Stimulated activated naive CD8-positive, alpha-beta T cell treated with anti-CD3 and anti-CD28 coated beads, Interleukin-15, Interleukin-2, amounts not matched to agents 100 ng/mL and 50 ng/mL, for 24 hours (primary cell): ENCODE data around the gene KRTAP10-6.
"Not testable (repeated sequence)": the region's sequence is repeated elsewhere in the genome, so short reads cannot be mapped to it uniquely, and the experiment has no call there.

ENCODE experiments used
- H3K27ac Mint-ChIP-seq: one replicate; pipeline ENCODE4 v1.8.0; 2021; ENCODE audit warnings: mild to moderate bottlenecking, mixed read lengths
- H3K27me3 Mint-ChIP-seq: one replicate; pipeline ENCODE4 v1.8.0; 2021; ENCODE audit warnings: mixed read lengths
- H3K36me3 Mint-ChIP-seq: one replicate; pipeline ENCODE4 v1.8.0; 2021; ENCODE audit warnings: low read depth, mixed read lengths
- H3K4me1 Mint-ChIP-seq: one replicate; pipeline ENCODE4 v1.8.0; 2021; ENCODE audit warnings: low read depth, mixed read lengths
- H3K4me3 Mint-ChIP-seq: one replicate; pipeline ENCODE4 v1.8.0; 2021; ENCODE audit warnings: mild to moderate bottlenecking, mixed read lengths
- H3K9me3 Mint-ChIP-seq: one replicate; pipeline ENCODE4 v1.8.0; 2021; ENCODE audit warnings: mixed read lengths

KRTAP10-6 gene

DNA sequence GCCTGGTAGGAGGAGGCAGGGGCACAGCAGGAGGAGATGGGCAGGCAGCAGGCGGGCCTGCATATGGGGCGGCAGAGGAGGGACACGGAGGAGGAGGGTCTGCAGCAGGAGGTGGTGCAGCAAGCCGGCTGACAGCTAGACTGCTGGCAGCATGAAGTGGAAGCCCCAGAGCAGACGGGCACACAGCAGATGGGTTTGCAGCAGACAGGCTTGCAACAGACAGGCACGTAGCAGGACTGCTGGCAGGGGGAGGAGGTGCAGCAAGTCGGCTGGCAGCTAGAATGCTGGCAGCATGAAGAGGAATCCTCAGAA lies 12.5 kb downstream of the KRTAP10-6 start:
- Mint-ChIP-seq H3K4me1 (peaks cover 2% of the 10 kb centered on the region), H3K27me3 (peaks cover 3% of the 10 kb centered on the region), H3K27ac (no peak overlapping the region), H3K9me3 (peaks cover 20% of the 10 kb centered on the region), H3K4me3 (no peak overlapping the region), H3K36me3 (peaks cover 12% of the 10 kb centered on the region)

DNA sequence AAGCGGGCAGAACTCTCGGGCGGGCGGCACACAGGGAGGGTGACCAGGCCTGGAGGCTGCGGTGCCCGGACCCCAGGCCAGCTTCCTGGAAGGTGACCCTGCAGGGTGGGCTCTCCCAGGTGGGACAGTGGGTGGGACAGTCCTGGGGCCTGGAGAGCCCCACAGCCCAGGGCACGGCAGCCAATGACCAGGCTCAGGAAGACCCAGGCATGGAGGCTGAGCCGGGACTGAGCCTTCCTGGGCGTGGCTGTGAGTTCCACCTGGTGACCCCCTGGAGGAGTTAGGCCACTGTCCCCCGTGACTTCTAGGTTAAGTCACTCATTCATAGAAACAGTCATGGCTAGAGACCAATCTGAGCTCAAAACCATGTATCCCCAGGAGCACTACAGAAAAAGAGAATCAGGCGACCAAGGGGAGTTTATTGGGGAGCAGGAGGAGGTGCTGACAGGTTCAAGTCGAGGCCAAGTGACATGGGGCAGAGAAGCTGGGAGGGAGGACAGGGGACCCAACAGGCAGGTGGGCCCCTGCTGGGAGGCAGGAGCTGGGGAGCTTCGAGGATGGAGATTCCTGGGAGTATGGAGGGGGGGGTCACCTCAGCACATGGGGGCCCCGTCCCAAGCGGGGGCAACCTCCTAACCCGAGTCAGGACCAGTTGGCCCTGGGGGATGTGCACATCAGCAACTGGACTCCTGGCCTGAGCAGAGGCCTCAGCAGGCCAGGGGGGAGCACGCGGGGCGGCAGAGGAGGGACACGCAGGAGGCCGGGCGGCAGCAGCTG lies 13.1 kb downstream of the KRTAP10-6 start:
- peaks cover 12% of the 10 kb centered on the region for H3K36me3 Mint-ChIP-seq
- peaks cover 20% of the 10 kb centered on the region for H3K9me3 Mint-ChIP-seq
- H3K27ac Mint-ChIP-seq: no peak overlapping the region
- peaks cover 2% of the 10 kb centered on the region for H3K4me1 Mint-ChIP-seq
- peaks cover 3% of the 10 kb centered on the region for H3K27me3 Mint-ChIP-seq
- H3K4me3 Mint-ChIP-seq: no peak overlapping the region

DNA sequence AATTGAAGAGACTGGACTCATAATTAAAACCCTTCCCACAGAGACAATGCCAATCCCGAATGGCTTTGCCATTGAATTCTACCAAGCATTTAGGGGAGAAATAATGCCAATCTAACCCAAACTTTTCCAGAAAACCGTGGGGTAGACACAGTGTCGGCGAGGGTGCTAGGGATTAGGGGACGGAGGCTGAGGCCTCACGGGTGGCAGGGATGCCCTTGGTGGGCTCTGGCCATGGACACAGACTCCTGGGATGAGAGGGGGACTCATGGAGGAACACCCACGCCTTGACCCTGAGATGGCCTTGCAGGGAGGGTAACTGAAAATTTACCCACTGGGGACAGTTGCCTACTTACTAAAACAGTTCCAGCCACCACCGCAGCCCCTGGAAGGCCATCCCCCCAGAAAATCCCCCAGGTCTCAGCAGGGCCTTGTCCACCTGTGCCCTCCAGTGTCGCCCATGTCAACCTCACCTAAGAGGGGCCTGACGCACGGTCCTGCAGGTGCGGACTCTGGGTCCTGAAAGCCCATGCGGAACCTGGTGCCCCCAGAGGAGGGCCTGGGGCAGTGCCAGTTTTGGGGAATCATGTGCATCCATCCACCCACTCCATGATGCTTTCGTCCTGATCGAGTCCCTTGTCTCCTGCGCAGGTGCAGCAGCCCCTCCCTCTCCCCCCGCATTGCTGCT lies 13.8 kb downstream of the KRTAP10-6 start:
- no peak overlapping the region for H3K27ac Mint-ChIP-seq
- H3K4me3 Mint-ChIP-seq: no peak overlapping the region
- H3K27me3 Mint-ChIP-seq: peaks cover 3% of the 10 kb centered on the region
- H3K4me1 Mint-ChIP-seq: peaks cover 2% of the 10 kb centered on the region
- peaks cover 20% of the 10 kb centered on the region for H3K9me3 Mint-ChIP-seq
- H3K36me3 Mint-ChIP-seq: peaks cover 12% of the 10 kb centered on the region

DNA sequence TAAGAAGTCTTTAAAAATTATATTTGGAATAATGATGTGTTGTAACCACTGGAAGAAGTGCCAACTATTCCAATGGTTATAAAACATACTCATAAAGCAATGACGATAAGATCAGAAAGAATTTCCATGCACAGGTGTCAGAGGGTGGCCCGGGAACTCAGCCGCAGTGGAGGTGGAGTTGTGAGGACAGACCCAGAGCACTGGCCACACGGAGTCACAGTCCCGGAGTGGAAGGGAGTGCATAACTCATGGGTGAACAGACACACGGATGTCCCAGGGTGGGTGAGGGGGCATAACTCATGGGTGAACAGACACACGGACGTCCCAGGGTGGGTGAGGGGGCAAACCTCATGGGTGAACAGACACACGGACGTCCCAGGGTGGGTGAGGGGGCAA lies 16.3 kb downstream of the KRTAP10-6 start:
- Mint-ChIP-seq H3K4me3 (no peak overlapping the region), H3K36me3 (peaks cover 6% of the 10 kb centered on the region), H3K4me1 (no peaks in the 10 kb centered on the region), H3K27ac (no peak overlapping the region), H3K27me3 (peaks cover 3% of the 10 kb centered on the region), H3K9me3 (peaks cover 11% of the 10 kb centered on the region)

DNA sequence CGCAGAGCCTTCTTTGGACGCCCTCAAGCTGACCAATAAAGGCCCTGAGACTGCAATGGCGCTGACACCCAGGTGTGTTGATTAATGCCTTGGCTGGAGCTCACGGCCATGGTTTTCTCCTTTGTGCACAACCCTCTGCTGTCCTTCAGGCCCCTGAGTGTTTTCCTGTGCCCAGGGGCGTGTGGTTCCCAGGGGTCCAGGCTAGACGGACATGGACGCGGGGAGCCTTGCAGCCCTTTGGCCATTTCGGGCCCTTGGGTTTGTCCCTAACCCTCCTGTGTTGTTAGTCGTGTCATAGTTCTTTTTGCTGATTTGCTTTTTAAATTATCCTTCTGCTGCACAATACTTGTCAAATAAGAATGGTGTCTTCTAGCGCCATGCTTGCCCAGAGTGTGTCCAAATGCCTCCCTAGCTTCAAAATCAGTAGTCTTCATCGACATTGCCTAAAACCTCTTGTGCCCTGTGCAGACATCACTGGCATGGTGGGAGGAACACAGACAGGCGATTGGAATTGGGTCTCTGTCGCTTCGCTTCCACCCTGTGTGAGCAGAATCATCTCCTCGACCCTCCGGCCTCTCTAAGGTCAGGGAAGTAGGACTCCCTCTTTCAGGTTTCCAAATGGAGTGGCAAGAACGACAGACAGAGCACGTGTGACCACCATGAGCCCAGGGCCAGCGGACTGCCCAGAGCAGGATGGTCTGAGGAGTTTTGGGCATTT lies 16.8 kb downstream of the KRTAP10-6 start:
- Mint-ChIP-seq H3K4me3 (no peak overlapping the region), H3K4me1 (no peaks in the 10 kb centered on the region), H3K27ac (no peak overlapping the region), H3K9me3 (peaks cover 9% of the 10 kb centered on the region), H3K27me3 (peaks cover 3% of the 10 kb centered on the region), H3K36me3 (peaks cover 4% of the 10 kb centered on the region)

DNA sequence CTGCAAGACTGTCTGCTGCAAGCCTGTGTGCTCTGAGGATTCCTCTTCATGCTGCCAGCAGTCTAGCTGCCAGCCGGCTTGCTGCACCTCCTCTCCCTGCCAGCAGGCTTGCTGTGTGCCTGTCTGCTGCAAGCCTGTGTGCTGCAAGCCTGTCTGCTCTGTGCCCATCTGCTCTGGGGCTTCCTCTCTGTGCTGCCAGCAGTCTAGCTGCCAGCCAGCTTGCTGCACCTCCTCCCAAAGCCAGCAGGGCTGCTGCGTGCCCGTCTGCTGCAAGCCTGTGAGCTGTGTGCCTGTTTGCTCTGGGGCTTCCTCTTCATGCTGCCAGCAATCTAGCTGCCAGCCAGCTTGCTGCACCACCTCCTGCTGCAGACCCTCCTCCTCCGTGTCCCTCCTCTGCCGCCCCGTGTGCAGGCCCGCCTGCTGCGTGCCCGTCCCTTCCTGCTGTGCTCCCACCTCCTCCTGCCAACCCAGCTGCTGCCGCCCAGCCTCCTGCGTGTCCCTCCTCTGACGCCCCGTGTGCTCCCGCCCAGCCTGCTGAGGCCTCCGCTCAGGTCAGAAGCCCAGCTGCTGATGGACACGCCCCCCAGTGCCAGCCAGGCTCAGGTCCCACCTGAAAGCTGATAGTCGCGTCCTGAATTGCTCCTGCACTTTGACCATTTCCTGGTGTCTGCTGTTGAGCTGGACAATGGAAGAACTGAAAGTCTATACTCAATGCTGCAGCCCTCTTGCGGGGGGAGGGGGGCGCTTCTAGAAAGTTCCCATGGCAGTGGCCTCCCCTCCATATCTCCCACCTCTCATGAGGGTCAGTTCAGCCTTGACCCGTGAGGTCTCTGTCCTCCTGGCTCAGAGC lies 17.6 kb downstream of the KRTAP10-6 start:
- Mint-ChIP-seq H3K27me3 (peaks cover 3% of the 10 kb centered on the region), H3K4me3 (no peak overlapping the region), H3K4me1 (no peaks in the 10 kb centered on the region), H3K9me3 (peaks cover 9% of the 10 kb centered on the region), H3K36me3 (peaks cover 4% of the 10 kb centered on the region), H3K27ac (no peak overlapping the region)

DNA sequence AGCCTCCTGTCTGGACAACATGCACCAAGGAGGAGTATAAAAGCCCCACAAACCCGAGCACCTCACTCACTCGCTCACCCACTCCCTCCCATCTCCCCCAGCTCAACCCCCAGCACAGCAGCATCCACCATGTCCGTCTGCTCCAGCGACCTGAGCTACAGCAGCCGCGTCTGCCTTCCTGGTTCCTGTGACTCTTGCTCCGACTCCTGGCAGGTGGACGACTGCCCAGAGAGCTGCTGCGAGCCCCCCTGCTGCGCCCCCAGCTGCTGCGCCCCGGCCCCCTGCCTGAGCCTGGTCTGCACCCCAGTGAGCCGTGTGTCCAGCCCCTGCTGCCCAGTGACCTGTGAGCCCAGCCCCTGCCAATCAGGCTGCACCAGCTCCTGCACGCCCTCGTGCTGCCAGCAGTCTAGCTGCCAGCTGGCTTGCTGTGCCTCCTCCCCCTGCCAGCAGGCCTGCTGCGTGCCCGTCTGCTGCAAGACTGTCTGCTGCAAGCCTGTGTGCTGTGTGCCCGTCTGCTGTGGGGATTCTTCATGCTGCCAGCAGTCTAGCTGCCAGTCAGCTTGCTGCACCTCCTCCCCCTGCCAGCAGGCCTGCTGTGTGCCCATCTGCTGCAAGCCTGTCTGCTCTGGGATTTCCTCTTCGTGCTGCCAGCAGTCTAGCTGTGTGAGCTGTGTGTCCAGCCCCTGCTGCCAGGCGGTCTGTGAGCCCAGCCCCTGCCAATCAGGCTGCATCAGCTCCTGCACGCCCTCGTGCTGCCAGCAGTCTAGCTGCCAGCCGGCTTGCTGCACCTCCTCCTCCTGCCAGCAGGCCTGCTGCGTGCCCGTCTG lies 18.5 kb downstream of the KRTAP10-6 start, which contains the start of gene KRTAP10-4:
Gene KRTAP10-4 (plus strand): TSS at position 100 of the 827 bp plus-strand sequence. CDS start 30 bp downstream, at position 130.
- H3K27ac Mint-ChIP-seq, H3K4me1 Mint-ChIP-seq, H3K36me3 Mint-ChIP-seq, H3K4me3 Mint-ChIP-seq, H3K27me3 Mint-ChIP-seq, H3K9me3 Mint-ChIP-seq: not testable (repeated sequence)

DNA sequence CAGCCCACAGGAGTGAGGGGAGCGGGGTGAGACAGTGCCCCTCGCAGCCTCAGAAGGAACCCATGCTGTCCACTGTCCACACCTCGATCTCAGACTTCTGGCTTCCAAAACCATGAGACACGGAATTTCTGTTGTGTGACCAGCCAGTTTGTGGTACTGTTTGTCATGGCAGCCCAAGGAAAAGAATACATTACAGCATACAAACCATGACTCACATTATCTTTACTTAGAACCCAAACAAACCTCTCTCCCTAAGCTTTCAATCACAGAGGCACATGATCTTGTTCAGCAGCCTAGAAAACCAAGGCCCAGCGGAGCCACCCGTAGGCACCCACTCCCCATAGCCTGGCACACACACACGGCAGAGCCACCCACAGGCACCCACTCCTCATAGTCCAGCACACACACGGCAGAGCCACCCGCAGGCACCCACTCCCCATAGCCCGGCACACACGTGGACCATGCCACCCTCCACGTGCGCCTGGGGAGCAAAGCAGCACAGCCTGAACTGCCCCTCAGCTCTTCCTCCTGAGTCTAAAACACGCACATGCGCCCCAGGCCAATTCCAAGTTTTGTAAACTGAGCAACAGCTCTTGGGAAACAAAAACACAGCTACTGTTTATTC lies 19.2 kb downstream of the KRTAP10-6 start:
- Mint-ChIP-seq H3K27ac (no peak overlapping the region), H3K36me3 (peaks cover 3% of the 10 kb centered on the region), H3K4me1 (no peaks in the 10 kb centered on the region), H3K27me3 (peaks cover 3% of the 10 kb centered on the region), H3K4me3 (no peak overlapping the region), H3K9me3 (peaks cover 8% of the 10 kb centered on the region)

DNA sequence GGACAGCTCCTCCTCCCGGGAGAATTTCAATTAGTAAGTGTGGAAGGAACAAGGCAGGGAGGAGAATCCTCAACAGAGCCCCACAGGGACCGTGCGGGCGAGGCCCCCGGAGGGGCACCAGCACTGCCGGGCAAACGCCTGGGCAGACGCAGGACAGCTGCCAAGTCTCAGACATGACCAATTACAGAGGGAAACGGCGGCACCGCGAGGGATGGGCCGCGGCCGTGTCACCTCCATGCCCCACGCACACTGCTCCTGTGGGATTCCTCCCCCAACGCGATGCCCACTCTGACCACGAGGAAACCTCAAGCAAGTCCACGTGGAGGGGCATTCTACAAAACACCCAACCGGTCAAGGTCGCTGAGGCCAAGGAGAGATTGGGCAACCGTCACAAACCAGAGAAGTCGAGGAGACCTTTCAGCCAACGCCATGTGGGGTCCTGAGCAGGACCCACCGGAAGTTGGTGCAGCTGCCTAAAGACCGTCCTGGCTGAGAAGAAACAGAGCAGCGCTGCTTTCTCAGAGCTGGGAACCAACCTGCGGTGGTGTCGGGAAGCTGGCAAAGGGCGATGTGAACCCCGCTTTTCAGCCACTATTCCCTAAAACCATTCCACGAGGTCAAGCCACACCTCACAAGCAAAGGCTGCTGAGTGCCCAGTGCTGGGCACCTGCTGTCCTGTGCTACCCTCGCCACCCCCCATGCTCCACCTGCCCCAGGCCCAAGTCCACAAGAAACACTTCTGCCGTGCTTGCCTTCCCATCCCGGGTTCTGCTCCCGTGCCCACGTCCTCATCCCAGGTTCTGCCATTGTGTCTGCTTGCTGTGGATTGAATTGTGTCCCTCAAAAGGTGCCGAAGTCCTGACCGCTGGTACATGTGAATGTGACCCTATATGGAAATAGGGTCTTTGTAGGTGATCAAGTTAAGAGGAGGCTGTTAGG lies 20.2 kb downstream of the KRTAP10-6 start:
- H3K27me3 Mint-ChIP-seq: peaks cover 3% of the 10 kb centered on the region
- H3K27ac Mint-ChIP-seq: no peak overlapping the region
- H3K4me1 Mint-ChIP-seq: no peaks in the 10 kb centered on the region
- no peaks in the 10 kb centered on the region for H3K36me3 Mint-ChIP-seq
- no peak overlapping the region for H3K4me3 Mint-ChIP-seq
- H3K9me3 Mint-ChIP-seq: peaks cover under 1% of the 10 kb centered on the region

DNA sequence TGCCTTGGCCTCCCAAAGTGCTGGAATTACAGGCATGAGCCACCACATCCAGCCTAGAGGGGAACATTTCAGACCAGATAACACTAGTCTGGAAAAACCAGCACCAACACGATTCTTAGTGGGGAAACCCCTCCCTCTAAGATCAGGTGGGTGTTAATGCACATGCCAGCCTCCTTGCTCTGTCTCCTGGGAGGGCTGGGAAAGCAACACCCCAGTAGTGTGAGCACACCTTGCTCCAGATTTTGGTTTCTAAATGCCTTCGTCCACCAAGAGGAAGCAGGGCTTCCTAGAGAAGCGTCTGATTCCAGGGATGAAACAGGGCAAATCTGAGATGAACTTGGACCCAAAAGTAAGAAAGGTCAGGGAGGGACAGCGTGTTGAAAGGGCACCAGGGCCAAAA lies 21.0 kb downstream of the KRTAP10-6 start:
- Mint-ChIP-seq H3K27ac (no peak overlapping the region), H3K4me3 (no peak overlapping the region), H3K27me3 (peaks cover 3% of the 10 kb centered on the region), H3K9me3 (no peaks in the 10 kb centered on the region), H3K36me3 (no peaks in the 10 kb centered on the region), H3K4me1 (peaks cover 5% of the 10 kb centered on the region)

DNA sequence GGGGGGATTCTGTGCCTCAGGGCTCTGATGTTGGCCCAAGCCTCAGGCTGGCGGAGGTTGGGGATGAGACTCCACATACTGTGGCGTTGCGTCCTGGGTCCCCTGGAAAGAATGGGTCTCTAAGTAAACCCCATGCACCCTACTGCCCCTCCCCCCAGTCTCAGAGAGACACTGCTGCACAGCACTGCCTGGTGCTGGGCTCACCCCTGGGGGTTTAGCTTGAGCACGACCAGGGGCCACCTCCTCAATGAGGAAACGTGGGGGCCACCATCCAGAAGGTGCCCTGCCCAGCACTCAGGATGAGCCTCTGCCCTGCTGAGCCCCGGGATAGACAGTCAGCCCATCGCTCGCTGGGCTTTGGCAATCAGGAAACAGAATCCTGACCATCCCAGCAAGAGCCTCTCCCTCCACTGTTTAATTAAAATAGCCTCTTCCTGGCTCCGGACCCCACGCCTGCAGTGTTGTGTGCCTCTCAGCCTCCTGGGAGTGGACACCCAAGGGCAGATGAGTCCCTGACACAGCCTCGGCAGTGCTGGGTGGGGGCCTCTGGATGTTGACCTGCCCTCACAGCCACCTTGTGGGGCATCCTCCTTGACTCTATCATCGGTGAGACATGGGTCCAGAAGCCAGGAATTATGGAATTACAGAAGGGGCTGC lies 22.3 kb downstream of the KRTAP10-6 start:
- no peak overlapping the region for H3K27ac Mint-ChIP-seq
- H3K4me3 Mint-ChIP-seq: no peak overlapping the region
- no peaks in the 10 kb centered on the region for H3K36me3 Mint-ChIP-seq
- H3K9me3 Mint-ChIP-seq: no peaks in the 10 kb centered on the region
- H3K4me1 Mint-ChIP-seq: peaks cover 11% of the 10 kb centered on the region
- H3K27me3 Mint-ChIP-seq: peaks cover 3% of the 10 kb centered on the region

DNA sequence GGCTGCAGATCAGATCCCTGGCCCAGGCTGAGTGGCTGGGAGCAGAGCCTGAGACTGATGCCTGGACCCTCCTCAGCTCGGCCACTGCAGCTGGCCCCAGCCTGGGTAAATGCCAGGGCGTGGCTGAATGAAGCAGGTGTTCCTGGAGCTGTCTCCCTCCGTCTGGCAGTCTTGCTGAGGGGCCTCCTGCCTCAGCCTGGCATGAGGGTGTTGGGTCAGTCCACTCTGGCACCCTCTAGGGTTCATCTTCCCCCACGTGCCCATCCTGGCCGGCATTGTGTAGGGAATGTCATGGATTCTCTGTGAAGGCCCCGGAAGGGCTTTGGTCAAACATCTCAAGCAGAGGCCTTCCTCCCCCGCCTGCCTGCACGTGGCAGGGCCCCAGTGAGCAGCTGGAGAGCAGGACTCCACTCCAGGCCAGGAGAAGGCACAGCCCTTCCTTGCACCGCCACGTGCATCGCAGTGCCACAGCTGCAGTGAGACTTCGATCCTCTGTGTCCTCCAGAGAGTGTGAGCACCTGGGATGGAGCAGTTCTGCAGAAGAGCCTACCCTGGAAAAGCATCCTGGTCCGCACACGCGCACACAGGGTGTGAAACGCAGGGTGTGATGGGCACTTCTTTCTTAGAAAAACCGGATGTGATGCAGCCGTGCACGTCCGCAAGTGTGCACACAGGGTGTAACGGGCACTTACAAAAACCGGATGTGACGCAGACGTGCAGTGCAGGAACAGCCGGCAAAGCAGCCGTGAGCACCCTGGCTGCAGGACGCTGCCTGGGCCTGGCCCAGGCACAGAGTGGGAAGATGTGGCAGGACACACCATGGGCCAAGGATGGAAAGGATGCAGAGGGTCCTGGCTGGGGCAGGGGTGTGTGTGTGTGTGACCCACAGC lies 23.4 kb downstream of the KRTAP10-6 start:
- H3K27ac Mint-ChIP-seq: no peak overlapping the region
- H3K4me1 Mint-ChIP-seq: peaks cover 18% of the 10 kb centered on the region
- no peak overlapping the region for H3K4me3 Mint-ChIP-seq
- no peaks in the 10 kb centered on the region for H3K9me3 Mint-ChIP-seq
- H3K36me3 Mint-ChIP-seq: no peaks in the 10 kb centered on the region
- peaks cover 3% of the 10 kb centered on the region for H3K27me3 Mint-ChIP-seq
